T-helper 1 cell treated with Interleukin-12 subunit alpha and Interleukin-12 subunit beta and Interleukin-4 antibody, amounts not matched to agents 30 μg/mL and 1 μg/mL, for 36 hours (primary cell): ENCODE measurements around the gene MRPL34.

Source experiments
- H3K27ac Mint-ChIP-seq: one replicate; pipeline ENCODE4 v1.8.0; 2021; ENCODE audit warnings: mild to moderate bottlenecking, mixed read lengths
- H3K27me3 Mint-ChIP-seq: one replicate; pipeline ENCODE4 v1.8.0; 2021; ENCODE audit warnings: low read depth, mixed read lengths
- H3K36me3 Mint-ChIP-seq: one replicate; pipeline ENCODE4 v1.8.0; 2021; ENCODE audit warnings: low read depth, mixed read lengths
- H3K4me1 Mint-ChIP-seq: one replicate; pipeline ENCODE4 v1.8.0; 2021; ENCODE audit warnings: low read depth, mixed read lengths
- H3K4me3 Mint-ChIP-seq: one replicate; pipeline ENCODE4 v1.8.0; 2021; ENCODE audit warnings: mild to moderate bottlenecking, moderate library complexity, mixed read lengths
- H3K9me3 Mint-ChIP-seq: one replicate; pipeline ENCODE4 v1.8.0; 2021; ENCODE audit warnings: mixed read lengths

MRPL34 gene

DNA sequence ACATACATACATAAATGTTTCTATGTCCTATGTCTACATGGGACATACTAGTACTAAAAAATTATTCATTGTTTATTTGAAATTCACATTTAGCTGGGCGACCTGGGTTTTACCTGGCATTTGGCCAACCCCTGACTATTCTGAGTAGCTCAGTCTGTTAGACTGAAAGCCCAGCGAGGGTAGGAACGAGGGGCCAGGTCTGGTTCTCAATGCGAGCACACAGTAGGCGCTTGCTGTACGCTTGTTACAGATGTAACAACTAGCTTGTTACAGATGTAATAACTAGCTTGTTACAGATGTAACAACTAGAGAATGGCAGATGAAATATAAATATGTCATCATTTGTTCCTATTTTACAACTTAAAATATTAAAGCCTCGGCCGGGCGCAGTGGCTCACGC, 29.9 kb downstream of the MRPL34 start:
- peaks cover 3% of the 10 kb centered on the region for H3K27me3 Mint-ChIP-seq
- peaks cover 12% of the 10 kb centered on the region for H3K36me3 Mint-ChIP-seq
- H3K4me1 Mint-ChIP-seq = peaks cover 20% of the 10 kb centered on the region
- no peaks in the 10 kb centered on the region for H3K9me3 Mint-ChIP-seq
- peak overlapping the region; percentile 36 for H3K27ac Mint-ChIP-seq
- H3K4me3 Mint-ChIP-seq = peak overlapping the region; percentile 53

DNA sequence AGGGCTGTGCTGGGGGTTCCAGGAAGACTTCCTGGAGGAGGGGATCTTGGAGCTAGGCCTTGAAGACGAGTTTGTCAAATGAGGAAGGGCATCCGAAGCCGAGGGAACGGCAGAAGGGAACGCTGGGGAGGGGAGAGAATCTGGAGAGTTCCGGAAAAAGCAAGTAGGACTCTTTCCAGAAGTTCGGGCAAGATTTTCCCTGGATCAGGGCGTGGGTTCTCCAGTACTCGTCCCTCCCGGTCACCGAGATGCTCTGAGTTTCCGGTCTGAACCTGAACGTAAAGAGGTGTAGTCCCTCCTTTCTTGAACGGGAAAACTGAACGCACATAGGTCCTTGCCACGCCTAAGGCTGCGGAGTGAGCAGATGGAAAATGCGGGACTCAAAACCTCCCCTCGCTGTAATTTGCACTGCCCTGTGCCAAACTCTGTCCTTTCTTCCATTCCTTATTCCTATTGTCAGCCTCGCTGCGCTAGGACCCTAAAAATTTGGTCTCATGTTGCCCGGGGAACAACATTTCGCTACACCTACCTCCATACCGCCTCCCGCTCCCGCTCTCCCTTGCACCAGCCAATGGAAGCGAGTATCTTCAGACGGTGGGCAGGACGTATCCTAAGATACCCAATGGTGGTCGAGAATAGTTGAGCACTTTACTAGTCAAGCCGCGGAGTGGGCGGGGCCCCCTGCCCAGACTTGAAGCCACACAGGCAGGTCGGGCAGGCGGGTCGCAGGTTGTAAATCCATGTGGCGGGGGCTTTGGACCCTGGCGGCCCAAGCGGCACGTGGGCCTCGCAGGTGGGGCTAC, 31.4 kb downstream of the MRPL34 start, which contains the start of gene GTPBP3:
GTPBP3 (plus strand) TSS at position 682 of the 803 bp plus-strand sequence; CDS start at position 741, 59 bp downstream.
- H3K36me3 Mint-ChIP-seq = peaks cover 8% of the 10 kb centered on the region
- H3K4me1 Mint-ChIP-seq = peaks cover 20% of the 10 kb centered on the region
- peak within 1 kb of the TSS; percentile 88 for H3K4me3 Mint-ChIP-seq
- H3K9me3 Mint-ChIP-seq = no peaks in the 10 kb centered on the region
- H3K27ac Mint-ChIP-seq = peak within 1 kb of the TSS; percentile 95
- no peaks in the 10 kb centered on the region for H3K27me3 Mint-ChIP-seq

DNA sequence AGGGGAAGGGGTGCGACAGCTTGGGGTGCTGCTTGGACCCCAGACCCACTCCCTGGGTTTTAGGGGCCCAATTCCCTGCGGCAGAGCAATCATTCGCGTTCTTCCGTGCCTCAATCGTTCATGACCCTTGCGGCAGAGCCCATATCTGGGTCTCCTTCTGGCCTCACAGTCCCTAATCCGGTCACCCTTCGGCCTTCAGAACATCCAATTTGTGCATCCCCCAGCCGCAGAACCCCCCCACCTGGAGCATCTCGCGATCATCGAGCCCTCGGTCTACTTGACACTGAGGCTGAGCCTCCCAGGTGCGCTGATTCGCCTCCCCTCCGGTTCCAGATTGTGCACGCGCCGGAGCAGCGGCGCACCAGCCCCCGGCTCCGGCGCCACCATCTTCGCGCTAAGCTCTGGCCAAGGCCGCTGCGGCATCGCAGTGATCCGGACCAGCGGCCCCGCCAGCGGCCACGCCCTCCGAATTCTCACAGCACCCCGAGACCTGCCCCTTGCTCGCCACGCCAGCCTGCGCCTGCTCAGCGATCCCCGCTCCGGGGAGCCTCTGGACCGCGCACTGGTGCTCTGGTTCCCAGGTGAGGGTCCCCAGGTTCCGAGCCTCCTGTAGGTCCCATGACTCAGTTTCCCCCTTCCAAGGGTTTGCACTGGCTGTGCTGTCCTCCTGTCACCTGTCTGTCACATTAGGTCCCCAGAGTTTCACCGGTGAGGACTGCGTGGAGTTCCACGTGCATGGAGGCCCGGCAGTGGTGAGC, 32.2 kb downstream of the MRPL34 start:
- Mint-ChIP-seq H3K36me3 (peaks cover 3% of the 10 kb centered on the region), H3K27ac (peak overlapping the region; percentile 95), H3K4me1 (peaks cover 17% of the 10 kb centered on the region), H3K27me3 (no peaks in the 10 kb centered on the region), H3K9me3 (no peaks in the 10 kb centered on the region), H3K4me3 (peak overlapping the region; percentile 88)

DNA sequence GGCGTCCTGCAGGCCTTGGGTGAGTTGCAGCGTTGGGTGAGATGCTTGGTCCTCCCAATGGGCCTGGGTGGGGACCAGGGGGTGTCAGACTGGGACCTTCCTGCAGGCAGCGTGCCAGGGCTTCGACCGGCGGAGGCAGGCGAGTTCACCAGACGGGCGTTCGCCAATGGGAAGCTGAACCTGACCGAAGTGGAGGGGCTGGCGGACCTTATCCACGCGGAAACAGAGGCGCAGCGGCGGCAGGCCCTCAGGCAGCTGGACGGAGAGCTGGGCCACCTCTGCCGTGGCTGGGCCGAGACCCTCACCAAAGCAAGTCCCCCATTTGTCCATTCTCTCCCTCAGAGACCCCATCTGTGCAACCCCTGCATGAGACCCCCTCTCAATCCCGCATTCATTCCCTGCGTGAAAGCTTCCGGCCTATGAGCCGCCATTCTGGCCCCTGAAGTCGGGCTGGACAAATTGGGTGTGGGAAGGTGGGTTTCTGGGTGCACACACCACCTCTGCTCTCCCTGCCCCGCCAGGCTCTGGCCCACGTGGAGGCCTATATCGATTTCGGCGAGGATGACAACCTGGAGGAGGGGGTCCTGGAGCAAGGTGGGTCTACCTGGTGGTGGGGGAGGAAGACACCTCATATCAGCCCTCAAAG, 32.9 kb downstream of the MRPL34 start:
- no peak overlapping the region for H3K27ac Mint-ChIP-seq

DNA sequence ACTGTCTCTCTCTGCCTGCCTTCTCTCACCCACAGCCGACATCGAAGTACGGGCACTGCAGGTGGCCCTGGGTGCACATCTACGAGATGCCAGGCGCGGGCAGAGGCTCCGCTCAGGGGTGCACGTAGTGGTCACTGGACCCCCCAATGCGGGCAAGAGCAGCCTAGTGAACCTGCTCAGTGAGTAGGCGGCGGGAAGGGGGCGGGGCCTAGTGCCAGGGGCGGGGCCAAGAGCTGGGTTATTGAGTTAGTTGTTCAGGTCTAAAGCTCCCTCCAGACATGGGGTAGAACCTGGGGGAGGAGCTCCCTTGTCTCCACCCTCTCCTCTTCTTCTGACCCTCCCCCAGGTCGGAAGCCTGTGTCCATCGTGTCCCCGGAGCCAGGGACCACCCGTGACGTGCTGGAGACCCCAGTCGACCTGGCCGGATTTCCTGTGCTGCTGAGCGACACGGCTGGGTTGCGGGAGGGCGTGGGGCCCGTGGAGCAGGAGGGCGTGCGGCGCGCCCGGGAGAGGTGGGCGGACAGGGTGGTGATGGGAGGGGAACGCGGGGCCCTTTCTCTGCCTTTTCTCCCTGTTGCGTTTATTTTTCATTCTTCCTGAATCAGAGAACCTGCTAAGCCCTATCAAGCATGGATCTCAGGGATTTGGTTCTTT, 33.5 kb downstream of the MRPL34 start:
- H3K9me3 Mint-ChIP-seq = no peaks in the 10 kb centered on the region
- H3K27ac Mint-ChIP-seq = no peak overlapping the region
- no peaks in the 10 kb centered on the region for H3K36me3 Mint-ChIP-seq
- H3K27me3 Mint-ChIP-seq = no peaks in the 10 kb centered on the region
- peak overlapping the region; percentile 59 for H3K4me3 Mint-ChIP-seq
- peaks cover 13% of the 10 kb centered on the region for H3K4me1 Mint-ChIP-seq

More for the DNA sequence above, 32.9 kb downstream of the MRPL34 start:
- Mint-ChIP-seq H3K36me3 (peaks cover 2% of the 10 kb centered on the region), H3K9me3 (no peaks in the 10 kb centered on the region), H3K27me3 (no peaks in the 10 kb centered on the region), H3K4me1 (peaks cover 17% of the 10 kb centered on the region), H3K4me3 (peak overlapping the region; percentile 88)

DNA sequence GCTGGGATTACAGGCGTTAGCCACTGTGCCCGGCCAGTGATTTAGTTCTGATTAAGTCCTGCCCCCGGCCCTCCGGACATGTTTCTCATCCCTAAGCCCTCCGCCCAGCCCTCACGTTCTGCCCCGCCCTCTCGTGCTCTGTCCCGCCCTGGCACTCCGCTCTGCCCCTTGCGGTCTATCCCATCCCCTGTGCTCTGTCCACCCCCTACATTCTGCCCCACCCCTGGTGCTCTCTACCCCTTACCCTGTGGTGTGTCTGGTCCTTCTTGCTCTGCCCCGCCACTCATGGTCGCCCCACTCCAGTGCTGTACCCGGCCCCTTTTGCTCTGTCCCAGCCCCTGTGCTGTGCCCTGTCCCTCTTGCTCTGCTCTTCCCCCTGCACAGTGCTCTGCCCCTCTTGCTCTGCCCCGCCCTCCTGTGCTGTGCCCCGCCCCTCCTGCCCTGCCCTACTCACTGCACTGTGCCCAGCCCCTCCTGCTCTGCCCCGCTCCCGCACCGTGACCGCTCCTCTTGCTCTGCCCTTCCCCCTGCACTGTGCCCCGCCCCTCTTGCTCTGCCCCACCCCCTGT, 34.7 kb downstream of the MRPL34 start:
- Mint-ChIP-seq H3K9me3 (no peaks in the 10 kb centered on the region), H3K27ac (no peak overlapping the region)

DNA sequence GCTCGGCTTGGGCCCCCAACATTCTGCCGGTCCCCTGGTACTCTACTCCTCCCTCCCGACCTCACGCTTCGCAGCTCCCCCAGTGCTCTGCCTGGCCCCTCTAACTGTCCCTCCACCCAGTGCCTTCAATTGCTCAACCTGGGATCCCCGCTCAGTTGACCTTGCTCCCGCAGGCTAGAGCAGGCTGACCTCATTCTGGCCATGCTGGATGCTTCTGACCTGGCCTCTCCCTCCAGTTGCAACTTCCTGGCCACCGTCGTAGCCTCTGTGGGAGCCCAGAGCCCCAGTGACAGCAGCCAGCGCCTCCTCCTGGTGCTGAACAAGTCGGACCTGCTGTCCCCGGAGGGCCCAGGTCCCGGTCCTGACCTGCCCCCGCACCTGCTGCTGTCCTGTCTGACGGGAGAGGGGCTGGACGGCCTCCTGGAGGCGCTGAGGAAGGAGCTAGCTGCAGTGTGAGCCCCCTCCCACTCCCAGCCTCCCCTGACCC, 35.2 kb downstream of the MRPL34 start:
- H3K4me3 Mint-ChIP-seq = no peak overlapping the region
- no peaks in the 10 kb centered on the region for H3K36me3 Mint-ChIP-seq

More for the DNA sequence above, 34.7 kb downstream of the MRPL34 start:
- Mint-ChIP-seq H3K4me1 (peaks cover 7% of the 10 kb centered on the region), H3K4me3 (no peak overlapping the region), H3K27me3 (no peaks in the 10 kb centered on the region), H3K36me3 (no peaks in the 10 kb centered on the region)

DNA sequence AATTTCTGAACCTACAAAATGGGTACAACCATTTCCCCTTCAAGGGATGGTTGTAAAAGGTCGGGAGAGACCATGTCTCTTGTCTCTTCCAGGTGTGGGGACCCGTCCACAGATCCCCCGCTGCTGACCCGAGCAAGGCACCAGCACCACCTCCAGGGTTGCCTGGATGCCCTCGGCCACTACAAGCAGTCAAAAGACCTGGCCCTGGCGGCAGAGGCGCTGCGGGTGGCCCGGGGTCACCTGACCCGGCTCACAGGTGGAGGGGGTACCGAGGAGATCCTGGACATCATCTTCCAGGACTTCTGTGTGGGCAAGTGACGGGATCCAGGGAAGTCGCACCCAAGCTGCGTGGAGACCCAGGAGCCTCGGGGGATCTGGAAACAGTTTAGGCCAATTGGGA, 35.7 kb downstream of the MRPL34 start:
- no peaks in the 10 kb centered on the region for H3K36me3 Mint-ChIP-seq
- no peaks in the 10 kb centered on the region for H3K9me3 Mint-ChIP-seq
- H3K4me3 Mint-ChIP-seq = no peak overlapping the region
- H3K4me1 Mint-ChIP-seq = peaks cover 8% of the 10 kb centered on the region
- no peaks in the 10 kb centered on the region for H3K27me3 Mint-ChIP-seq
- H3K27ac Mint-ChIP-seq = no peak overlapping the region

More for the DNA sequence above, 35.2 kb downstream of the MRPL34 start:
- H3K27ac Mint-ChIP-seq = no peak overlapping the region
- H3K4me1 Mint-ChIP-seq = peaks cover 5% of the 10 kb centered on the region
- H3K27me3 Mint-ChIP-seq = no peaks in the 10 kb centered on the region
- H3K9me3 Mint-ChIP-seq = no peaks in the 10 kb centered on the region

DNA sequence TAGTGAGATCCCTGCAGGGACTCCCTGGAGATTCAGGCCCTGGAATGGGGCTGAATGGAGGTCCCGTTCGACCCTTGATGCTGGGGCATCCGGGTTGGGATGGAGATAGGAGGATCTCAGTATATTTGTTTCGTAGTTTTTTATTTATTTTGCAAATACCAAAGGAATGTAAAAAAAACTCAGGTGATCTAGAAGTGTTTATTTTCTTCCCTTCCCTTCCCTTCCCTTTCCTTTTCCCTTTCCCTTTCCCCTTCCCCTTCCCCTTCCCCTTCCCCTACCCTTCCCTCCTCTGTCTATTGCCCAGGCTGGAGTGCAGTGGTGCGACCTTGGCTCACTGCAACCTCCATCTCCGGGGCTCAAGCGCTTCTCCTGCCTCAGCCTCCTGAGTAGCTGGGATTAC, 36.2 kb downstream of the MRPL34 start:
- Mint-ChIP-seq H3K27ac (no peak overlapping the region), H3K27me3 (no peaks in the 10 kb centered on the region), H3K4me1 (peaks cover 9% of the 10 kb centered on the region), H3K36me3 (no peaks in the 10 kb centered on the region), H3K4me3 (no peak overlapping the region), H3K9me3 (no peaks in the 10 kb centered on the region)

DNA sequence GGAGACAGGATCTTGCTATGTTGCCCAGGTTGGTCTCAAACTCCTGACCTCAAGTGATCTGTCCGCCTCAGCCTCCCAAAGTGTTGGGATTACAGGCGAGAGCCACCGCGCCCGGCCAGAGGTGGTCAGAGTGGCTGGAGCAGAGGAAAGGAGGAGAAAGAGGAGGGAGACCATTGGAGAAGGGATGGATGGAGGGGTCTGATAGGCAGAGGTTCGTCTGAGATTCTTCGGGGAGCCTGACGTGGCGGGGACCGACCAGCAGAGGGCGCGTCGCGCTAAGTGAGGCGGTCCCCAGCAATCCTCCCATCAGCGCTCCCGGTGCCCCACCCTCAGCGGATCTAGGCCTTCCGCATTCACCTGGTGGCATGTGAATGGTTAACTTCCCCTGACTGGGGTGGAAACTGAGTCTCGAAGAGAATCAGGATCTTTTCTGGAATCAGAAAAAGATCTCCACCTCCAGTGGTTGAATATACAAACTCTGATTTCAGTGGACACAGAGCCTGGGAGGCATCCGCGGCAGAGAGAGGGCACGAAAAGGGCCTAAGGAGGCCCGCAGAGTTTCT, 40.5 kb downstream of the MRPL34 start:
- Mint-ChIP-seq H3K36me3 (no peaks in the 10 kb centered on the region), H3K4me3 (no peak overlapping the region), H3K27ac (no peak overlapping the region), H3K9me3 (no peaks in the 10 kb centered on the region), H3K4me1 (peaks cover 8% of the 10 kb centered on the region), H3K27me3 (peaks cover 6% of the 10 kb centered on the region)

DNA sequence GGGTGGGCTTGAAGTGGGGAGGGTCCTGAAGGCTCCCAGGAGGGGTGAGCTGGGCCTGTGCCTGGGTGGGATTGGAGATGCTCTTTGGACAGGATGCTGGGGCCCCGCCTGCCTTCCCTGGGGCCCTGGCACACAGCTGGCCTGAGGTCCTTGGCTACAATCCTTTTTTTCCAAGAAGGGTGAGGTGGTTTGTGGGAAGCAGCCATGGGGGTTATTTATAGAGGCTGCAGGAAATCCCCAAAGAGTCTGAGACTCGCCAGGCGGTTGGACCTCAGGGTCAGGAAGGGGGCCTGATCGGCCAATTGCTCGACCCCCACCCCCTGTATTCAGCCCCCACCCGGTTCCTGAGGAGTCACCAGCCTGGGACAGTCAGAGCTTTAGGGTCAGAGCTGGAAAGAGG, 41.7 kb downstream of the MRPL34 start:
- no peaks in the 10 kb centered on the region for H3K9me3 Mint-ChIP-seq
- H3K4me1 Mint-ChIP-seq = peaks cover 12% of the 10 kb centered on the region
- H3K27me3 Mint-ChIP-seq = peaks cover 6% of the 10 kb centered on the region
- H3K36me3 Mint-ChIP-seq = no peaks in the 10 kb centered on the region
- H3K27ac Mint-ChIP-seq = no peak overlapping the region
- H3K4me3 Mint-ChIP-seq = no peak overlapping the region

DNA sequence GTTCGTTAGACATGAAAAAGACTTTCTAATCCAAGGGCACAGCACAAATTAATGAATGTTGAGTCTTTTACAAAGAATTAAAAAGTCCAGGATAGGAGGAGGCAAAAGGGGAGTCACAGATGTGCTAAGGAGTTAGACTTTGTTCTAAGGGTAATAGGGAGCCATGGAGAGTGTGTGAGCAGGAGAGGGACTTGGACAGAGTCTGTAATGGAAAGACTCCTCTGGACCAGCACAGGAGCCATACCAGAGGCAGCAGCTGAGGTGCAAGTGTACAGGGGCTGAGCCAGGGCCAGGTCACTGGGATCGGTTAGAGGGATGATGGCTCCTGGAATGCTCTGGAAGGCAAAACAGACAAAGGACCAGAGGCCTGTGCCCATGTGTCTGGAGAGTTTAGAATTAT, 42.2 kb downstream of the MRPL34 start:
- Mint-ChIP-seq H3K4me1 (peaks cover 12% of the 10 kb centered on the region), H3K4me3 (no peak overlapping the region), H3K27me3 (peaks cover 6% of the 10 kb centered on the region), H3K9me3 (no peaks in the 10 kb centered on the region), H3K36me3 (no peaks in the 10 kb centered on the region), H3K27ac (no peak overlapping the region)

DNA sequence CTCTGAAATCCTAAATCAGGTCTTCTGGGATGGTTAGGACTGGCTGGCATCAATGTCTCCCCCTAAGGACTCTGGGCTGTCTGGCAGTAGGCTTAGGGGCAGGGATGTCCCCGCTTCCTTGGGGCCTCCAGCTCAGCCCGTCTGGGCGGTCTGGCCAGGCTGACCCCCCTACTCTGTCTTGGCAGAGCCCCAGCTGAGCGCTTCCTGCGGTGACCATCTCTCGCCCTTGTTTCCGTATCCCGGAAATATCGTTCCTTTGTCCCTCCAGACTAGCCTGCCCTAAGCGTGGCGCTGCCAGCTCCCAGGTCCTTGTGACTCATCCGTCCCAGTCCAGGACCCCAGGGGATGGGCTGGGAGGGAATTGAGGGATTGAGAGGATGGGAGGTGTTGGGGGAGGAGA, 43.0 kb downstream of the MRPL34 start:
- no peak overlapping the region for H3K4me3 Mint-ChIP-seq

More for the DNA sequence above, 43.0 kb downstream of the MRPL34 start:
- no peaks in the 10 kb centered on the region for H3K36me3 Mint-ChIP-seq
- no peak overlapping the region for H3K27ac Mint-ChIP-seq
- no peaks in the 10 kb centered on the region for H3K9me3 Mint-ChIP-seq
- peaks cover 10% of the 10 kb centered on the region for H3K27me3 Mint-ChIP-seq
- peaks cover 12% of the 10 kb centered on the region for H3K4me1 Mint-ChIP-seq
